Measurements from ENCODE around the gene TPSB2.

DNA sequence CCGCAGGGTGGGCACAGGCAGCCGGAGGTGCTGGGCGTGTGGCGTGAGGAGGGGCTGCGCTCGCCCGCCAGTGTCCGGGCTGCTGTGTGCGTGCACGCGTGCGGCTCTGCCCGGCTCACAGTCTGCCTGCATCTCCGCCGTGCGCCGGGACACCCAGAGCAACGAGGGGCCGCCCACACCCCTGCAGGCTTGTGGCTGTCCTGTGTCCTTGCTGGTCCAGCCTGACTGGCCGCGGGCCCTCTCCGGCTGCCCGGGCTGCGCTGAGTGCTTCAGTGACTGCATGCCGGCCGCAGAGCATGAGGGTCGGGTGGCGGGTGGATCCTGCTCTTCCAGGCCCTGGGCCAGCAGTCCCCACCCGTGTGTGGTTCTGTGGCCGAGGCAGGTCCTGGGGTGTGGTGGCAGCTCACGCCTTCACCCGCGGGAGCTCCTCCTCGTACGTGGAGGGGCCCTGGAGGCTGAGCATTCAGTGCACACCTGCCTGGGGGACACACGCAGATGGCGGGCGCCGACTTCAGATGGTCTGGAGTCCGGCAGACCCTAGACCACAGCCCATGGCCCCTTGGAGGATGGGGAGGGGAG, 17.3 kb downstream of the TPSB2 start:
- TF ChIP-seq GATA2 (IDR thresholded peaks at IDR 0.05; ENCODE audit: low read depth, low read length) = no peak
- no peak for TF ChIP-seq GATA3 (IDR thresholded peaks at IDR 0.05; ENCODE audit: low read depth, low read length)

All from SH-SY5Y (cell line).